NCI-H1417 (cell line): ENCODE data around the gene SLAMF1.
A peak's percentile ranks its signal among the peaks of the same experiment; 100 is the strongest.

Source experiments
- DNase-seq, 3 experiments: peaks; one replicate each; lab custom pipeline; 2025; lab: John Stamatoyannopoulos, UW

The SLAMF1 gene

GRCh38 chr1:160646711-160647328 lies at the start of gene SLAMF1:
TSS of gene SLAMF1 (minus strand) at chr1:160647044. CDS start at chr1:160646945, 99 bp downstream.
- DNase-seq: peak in 1 of 3 experiments; percentile 79

DNA sequence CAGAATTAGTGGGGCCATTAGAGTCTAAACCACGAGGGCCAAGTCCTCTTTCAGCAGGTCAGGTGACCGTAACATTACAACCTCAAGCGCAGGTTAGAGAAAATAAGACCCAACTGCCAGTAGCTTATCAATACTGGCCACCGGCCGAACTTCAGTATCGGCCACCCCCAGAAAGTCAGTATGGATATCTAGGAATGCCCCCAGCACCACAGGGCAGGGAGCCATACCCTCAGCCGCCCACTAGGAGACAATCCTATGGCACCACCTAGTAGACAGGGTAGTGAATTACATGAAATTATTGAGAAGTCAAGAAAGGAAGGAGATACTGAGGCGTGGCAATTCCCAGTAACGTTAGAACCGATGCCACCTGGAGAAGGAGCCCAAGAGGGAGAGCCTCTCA lies 45.5 kb upstream of the SLAMF1 start:
- DNase-seq: peak in 1 of 3 experiments; percentile 54

DNA sequence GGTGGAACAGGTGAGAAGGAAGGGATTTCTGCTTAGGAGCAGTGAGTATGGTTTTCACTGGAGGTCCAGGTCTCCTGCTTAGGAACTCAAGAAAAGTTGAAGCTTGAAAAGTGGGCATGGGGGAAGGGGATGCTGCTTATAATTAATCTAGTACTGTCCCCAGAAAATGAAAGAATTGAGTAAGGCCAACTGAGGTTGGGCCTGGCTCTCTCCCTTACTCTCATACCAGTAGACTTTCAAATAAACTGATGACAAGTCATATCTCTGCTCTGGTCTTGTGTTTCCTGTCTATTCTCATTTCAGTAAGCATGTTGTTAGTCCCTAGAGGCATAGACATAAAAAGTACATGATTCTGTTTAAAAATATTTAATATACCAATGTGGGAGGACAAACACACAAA lies 38.4 kb upstream of the SLAMF1 start:
- DNase-seq: no peak

GRCh38 chr1:160682983-160683865 lies 36.4 kb upstream of the SLAMF1 start:
- no peak for DNase-seq

- DNase-seq: no peak
Measured at GRCh38 chr1:160681891-160682140, 35.0 kb upstream of the SLAMF1 start.

DNA sequence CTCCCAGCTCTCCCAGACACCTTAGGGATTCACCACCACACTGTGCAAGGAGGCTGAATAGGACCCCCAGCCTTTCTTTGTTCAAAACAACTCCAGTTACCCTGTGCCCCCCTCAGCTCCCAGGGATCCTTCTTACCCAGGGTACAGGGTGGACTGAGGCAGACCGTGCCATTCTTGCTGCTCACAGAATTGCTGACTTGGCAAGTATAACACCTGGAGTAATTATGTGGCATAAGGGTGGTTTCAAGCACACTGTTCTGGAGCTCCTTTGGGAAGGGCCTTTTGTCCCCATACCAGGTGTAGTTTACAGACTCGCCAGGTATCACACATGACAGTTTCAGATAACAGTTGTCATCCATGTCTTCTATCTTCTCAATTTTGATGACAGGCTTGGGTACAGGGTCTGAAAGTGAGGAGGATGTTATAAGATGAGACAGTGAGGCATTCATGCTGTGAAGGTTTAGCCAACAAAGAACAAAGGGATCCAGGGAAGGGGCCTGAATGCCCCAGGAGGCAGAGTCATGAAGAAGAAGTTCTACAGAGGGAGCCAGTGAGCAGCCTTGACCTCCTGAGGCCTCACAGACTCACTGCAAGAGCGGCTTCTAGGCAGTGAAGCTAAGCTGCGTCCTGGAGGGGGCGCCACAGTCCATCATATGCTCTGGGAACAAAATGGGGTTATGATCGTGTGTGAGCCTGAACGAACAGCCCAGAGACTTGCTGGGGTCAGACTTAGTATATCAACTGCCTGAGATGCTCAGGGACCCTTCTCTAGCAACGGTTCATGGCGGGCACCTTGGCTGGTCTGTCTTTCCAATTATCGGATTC lies 34.4 kb upstream of the SLAMF1 start:
- peak in 2 of 3 experiments; percentile 29 to 63 for DNase-seq

DNA sequence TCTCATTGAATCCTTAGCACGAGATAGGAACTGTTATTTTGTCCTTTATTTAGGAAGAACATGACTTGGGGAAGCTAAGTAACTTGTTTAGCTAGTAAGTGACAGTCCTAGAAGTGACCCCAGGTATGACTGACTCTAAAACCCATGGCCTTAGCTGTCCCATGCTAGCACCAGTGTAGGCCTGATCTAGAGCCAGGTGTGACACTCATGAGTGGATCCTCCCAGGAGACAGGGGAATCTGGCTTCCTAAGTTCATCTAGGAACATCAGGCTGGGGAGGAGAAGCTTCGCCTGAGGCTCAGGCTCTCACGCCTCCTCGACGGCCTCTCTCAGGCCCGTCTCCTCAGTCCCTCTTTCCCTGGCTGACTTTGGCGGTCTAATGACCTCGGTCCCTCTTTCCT lies 33.6 kb upstream of the SLAMF1 start:
- DNase-seq: no peak

DNA sequence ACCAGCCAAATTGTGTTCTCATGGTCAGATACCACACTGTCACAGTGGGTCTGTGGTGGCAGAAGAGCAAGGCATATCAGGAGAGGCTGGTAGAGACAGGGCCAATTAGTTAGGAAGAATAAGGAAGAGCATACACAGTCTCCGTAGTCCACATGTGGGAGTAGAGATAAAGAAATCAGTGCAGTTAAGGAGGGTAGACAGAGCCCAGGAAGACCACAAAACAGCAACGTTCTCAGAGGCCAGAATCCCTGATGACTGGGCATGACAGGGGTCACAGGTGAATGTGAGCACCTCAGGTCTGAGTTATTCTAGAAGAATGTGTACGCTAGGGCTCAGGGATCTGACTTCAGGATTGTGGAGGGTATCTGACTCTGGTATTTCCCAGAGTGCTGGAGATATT lies 33.0 kb upstream of the SLAMF1 start:
- DNase-seq: no peak

DNA sequence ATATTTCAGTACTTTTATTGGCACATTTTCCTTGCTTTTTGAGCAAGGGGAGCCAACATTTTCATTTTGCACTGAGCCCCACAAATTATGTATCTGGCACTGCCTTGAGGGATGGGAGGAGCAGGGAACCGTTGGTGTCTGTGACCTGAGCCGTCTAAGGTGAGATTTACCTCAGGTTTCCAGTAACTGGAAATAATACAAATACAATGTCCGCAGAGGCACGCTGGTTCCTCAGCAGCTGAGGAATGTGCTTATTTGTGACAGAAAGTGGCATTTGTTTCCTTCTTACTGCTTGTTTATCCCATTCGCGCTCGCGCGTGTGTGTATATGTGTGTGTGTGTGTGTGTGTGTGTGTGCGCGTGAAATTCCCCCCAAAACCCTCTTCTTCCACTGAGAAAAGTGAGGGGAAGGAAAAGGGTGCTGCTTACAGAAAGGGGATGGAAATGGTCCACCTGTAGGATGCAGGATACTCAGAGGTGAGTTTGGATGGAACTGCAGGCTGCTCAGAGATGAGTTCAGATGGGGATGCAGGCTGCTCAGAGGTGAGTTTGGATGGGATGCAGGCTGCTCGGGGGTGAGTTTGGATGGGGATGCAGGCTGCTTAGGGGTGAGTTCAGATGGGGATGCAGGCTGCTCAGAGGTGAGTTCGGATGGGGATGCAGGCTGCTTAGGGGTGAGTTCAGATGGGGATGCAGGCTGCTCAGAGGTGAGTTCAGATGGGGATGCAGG lies 30.2 kb upstream of the SLAMF1 start:
- DNase-seq: no peak

- DNase-seq: peak; percentile 14 to 87 (median 63)
Measured at GRCh38 chr1:160675641-160676410, 29.0 kb upstream of the SLAMF1 start.

DNA sequence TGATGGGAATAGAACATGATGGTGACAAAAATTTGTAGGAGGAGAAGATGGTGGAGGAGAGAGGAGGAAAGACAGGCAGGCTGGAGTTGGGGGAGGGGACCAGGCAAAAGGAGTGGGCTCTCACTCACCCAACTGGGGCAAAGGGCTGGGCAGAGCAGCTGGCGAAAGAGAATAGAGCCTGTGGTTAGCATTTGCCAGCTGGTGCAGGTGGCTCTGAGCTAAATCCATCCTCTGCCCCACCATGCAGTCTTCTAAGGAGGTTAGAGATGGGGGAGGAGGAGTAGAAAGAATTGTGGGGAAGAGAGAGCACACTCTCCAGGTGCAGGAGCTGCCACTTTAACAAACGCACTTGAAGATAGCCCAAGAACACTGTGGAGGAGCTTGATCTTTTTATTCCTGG lies 27.6 kb upstream of the SLAMF1 start:
- peak in 1 of 3 experiments; percentile 46 for DNase-seq

- no peak for DNase-seq
Measured at GRCh38 chr1:160672789-160673695, 26.2 kb upstream of the SLAMF1 start.

DNA sequence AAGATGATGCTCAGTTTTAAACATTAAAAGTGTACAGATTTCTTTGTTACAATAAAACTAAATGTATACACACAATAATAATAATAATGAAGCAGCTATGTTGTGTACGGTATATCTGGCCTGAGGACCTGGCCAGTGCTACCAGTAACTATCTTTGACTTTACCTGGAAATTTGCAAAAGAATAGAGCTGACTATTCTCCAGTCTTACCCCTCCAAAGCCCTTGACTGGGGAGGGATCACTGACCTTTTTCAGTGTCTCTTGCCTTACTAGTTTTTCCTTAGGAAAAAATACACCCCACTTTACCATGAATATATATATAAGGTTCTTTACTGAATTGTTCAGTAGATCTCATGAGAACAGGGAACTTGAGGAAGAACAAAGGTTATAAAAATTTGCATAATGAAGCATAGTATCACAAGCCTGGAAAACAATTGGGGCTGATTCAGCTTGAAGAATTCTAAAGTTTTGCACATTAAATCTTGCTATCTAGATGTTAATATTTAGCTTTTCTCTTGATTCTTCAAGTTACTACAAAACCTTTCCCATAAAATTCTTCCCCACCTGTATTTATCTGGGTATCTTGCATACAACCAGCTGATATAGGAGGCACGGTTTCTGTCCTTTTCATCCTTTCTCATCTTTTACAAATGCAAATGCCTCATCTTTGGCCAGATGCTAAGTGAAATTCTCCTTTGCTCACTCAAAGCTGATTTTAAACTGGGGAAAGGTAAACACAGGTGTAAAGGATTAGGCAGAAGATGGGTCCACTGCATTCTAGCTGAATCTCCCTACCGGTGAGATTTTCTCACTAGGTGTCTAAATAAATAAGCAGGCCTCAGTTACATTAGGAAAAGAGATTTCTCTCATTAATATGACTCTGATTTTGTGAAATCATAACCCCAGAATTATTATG lies 25.0 kb upstream of the SLAMF1 start:
- DNase-seq: no peak

DNA sequence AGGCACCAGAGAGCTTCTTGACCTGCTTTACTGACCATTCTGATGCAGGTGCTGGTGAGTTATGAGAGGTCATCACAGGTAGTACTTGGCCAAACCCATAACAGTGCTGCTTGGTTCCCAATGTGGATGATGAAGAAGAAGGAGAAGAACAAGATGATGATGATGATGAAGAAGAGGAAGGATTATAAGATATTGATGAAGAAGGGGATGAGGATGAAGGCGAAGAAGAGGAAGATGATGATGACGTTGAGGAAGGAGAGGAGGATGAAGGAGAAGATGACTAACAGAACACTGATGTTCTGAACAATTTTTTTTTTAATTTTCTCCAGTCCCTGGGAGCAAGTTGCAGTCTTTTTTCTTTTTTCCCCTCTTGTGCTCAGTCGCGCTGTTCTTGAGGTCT lies 23.9 kb upstream of the SLAMF1 start:
- DNase-seq: no peak

- DNase-seq: no peak
Measured at GRCh38 chr1:160669802-160670201, 23.0 kb upstream of the SLAMF1 start.

DNA sequence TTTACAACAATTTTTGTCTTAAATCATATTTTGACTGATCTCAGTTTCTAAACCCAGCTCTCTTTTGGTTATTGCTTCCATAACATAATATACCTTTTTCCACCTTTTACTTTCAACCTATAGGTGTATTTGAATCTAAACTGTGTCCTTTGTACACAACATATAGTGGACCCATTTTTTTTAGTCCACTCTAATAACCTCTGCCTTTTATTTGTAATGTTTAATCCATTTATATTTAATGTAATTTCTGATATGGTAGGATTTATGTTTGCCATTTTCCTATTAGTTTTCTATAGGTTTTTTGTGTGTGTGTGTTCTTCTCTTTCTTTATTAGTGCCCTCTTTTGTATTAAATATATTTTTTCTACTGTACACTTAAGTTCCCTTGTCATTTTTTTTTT lies 22.4 kb upstream of the SLAMF1 start:
- no peak for DNase-seq

DNA sequence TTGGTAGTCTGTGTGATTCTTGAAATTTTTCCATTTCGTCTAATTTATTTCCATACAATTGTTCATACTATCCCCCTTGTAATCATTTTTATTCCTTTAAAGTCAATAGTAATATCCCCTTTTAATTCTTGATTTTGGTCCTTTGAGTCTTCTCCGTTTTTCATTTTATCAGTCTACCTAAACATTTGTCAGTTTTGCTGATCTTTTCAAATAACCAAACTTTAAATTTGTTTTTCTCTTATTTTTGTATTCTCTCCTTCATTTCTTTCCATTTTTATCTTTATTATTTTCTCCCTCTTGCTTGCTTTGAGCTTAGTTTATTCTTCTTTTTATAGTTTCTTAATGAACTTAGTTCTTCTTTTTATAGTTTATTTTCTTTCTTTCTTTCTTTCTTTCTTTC lies 21.1 kb upstream of the SLAMF1 start:
- no peak for DNase-seq

DNA sequence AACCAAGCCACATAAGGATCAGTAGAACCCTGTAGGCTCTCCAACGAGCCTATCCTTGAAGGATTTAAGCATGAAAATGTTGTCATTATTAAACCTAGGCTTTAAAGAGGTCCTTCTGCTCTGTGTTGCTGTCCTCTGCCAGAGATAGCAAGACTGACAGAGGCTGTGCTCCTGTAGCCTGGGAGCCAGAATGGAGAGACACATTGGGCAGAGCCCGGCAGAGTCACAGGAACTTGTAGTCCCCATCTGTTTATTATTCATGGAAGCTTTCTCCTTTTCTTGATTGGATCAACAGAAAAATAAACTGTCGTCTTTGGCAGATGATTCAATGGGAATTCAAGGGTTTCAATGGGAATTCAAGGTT lies 19.2 kb upstream of the SLAMF1 start:
- no peak for DNase-seq

GRCh38 chr1:160665330-160666078 lies 18.7 kb upstream of the SLAMF1 start:
- DNase-seq: no peak
